HG02973 (cell line): ENCODE data around the gene ADGRF5.
"Not testable (repeated sequence)": the region's sequence is repeated elsewhere in the genome, so short reads cannot be mapped to it uniquely, and the experiment has no call there.

Source experiments
- ATAC-seq: cut with Tn5 transposase; IDR thresholded peaks from one replicate; pipeline ENCODE4 v1.9.1; 2021; ENCODE audit warnings: moderate library complexity; ENCODE audit not compliant: unreplicated experiment

ADGRF5 gene

GRCh38 chr6:46834257-46834916, 87.4 kb downstream of the ADGRF5 start:
- ATAC-seq, result not testable (repeated sequence)

- no peak for ATAC-seq
These were observed 88.9 kb downstream of the ADGRF5 start for GRCh38 chr6:46832816-46833215.

DNA sequence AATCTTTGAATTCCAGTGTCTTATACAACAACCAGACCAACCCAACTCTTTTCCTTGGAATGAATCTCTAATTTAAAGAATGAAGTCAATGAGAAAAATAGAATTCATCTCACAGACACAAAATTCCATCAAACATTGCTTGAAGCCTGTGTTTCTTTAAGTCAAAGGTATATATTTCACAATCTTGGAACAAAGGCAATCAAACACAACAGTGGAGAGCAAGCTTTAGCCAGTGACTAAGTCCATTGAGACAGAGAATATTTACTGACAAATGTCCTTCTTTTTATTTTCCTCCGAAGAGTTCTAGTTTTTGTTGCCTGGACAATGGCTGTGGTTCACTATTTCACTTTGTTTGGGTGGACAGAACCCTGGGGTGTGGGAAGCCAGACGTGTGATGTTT, 92.8 kb downstream of the ADGRF5 start:
- no peak for ATAC-seq

- no peak for ATAC-seq
These were observed 100.3 kb downstream of the ADGRF5 start for GRCh38 chr6:46821458-46821881.

- no peak for ATAC-seq
These were observed 102.2 kb downstream of the ADGRF5 start for GRCh38 chr6:46819561-46819960.

DNA sequence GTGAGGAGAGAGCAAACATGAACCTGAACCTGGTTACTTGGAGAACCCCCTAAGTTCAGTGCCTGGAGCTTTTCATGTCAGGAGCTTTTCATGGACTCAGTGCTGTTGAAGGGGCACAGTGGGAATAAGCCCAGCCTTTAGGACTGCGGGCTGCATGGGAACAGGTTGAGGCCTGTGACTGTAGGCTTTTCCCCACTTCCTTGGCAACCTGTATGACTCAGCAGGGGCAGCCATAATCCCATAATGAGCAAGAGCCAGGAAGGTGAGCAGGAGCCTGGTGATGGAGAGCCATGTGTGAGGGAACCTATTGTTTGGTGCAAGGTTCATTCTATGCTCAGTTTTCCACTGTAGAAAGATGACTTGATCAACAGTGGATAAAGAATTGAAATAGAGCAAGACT, 105.1 kb downstream of the ADGRF5 start:
- ATAC-seq, result no peak

GRCh38 chr6:46815130-46815529, 106.6 kb downstream of the ADGRF5 start:
- no peak for ATAC-seq

DNA sequence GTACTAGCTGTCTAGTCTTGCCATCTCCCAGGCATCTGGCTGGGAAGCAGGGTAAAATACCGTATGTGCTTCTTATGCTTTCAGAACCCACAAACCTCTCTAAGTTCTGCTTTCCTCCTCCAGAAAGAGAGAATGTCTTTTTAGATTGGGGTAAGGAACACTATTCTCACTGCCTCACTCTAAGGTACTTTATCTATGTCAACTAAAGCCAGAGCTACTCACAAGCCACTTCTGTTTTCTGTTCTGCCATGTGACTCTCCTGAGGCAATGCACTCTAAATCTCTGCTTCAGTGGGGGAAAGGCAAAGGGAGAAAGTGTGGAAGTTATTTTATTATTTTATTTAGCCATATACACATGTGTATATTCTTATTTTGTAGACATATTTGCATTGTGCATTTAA, 112.9 kb downstream of the ADGRF5 start:
- ATAC-seq, result no peak
